Right lobe of liver (tissue), 6 donors: Measurements from ENCODE around the gene DNER. TPM values are rescaled to one million over a fixed set of nuclear protein-coding genes. Genes with fewer than 3 reads are reported as not detected.

Source experiments
- ATAC-seq, 4 donors: fragments of 200-7000 bp; cut with Tn5 transposase; one replicate each; pipeline ENCODE4 v1.9.1; 2020; ENCODE audit warnings: mild to moderate bottlenecking in 4 of 4, moderate library complexity in 4 of 4
- DNase-seq, 3 donors: peaks; one replicate each; pipeline ENCODE4 v3.0.0-alpha.2; 2020
- H3K27ac ChIP-seq, 3 donors: fragments of 200-600 bp; one replicate each; pipeline ENCODE4 v1.8.0; 2022
- H3K27me3 ChIP-seq, 2 donors: fragments of 200-600 bp; one replicate each; pipeline ENCODE4 v1.8.0; 2022
- H3K36me3 ChIP-seq, 4 donors: fragments of 200-600 bp; sonication (generic) in 1 of 4; one replicate each; pipeline versions ENCODE4 v1.5.1 to v1.8.0; 2017 to 2022; ENCODE audit warnings: control low read depth in 1 of 4
- H3K4me1 ChIP-seq, 4 donors: fragments of 200-600 bp; sonication (generic) in 1 of 4; one replicate each; pipeline versions ENCODE4 v1.5.1 to v1.8.0; 2017 to 2022; ENCODE audit warnings: control low read depth in 1 of 4
- H3K4me3 ChIP-seq, 3 donors: fragments of 200-600 bp; one replicate each; pipeline ENCODE4 v1.8.0; 2022
- H3K9me3 ChIP-seq, 4 donors: fragments of 200-600 bp; sonication (generic) in 1 of 4; one replicate each; pipeline versions ENCODE4 v1.5.1 to v1.8.0; 2017 to 2022; ENCODE audit warnings: control low read depth in 1 of 4
- POLR2A ChIP-seq: fragments of 450-650 bp; IDR thresholded peaks from one replicate; pipeline ENCODE4 v1.6.1; 2017; ENCODE audit warnings: antibody characterized with exemption, mild to moderate bottlenecking
- WGBS: methylation state at CpG from one replicate; pipeline ENCODE4 v1.1.6; 2018; ENCODE audit warnings: low coverage, low lambda C conversion rate; ENCODE audit not compliant: insufficient coverage; ENCODE audit errors: missing lambda C conversion rate; 5-methylcytosine and 5-hydroxymethylcytosine counted together
- intact Hi-C, 2 donors: fragments of 100-400 bp; cut with DNase I; formaldehyde crosslinking; loops; one replicate each; pipeline versions ENCODE4 v1.11.2 to v1.14.1; 2022
- total RNA-seq, 6 experiments: library from RNA; depleted of rRNA in 2 of 6; stranded (reverse); fragments of >200 nt in 2 of 6; fragmentation: NEBNext Ultra II Directional in 3 of 6; extraction: Animal tissue kit (Norgen Biotek cat#: 25700) in 3 of 6; gene quantifications; one replicate each; pipeline versions ENCODE4 v1.1.0 to v1.2.4, GENCODE V29; 2016 to 2023
- TF ChIP-seq, protein P1 (sequence below), 4 donors: fragments of 200-600 bp in 3 of 4; fragments of 450-650 bp in 1 of 4; IDR thresholded peaks; one replicate each; pipeline versions ENCODE4 v1.5.1 to v1.8.0; 2016 to 2022; ENCODE audit warnings: antibody characterized with exemption in 4 of 4, mild to moderate bottlenecking in 2 of 4
- donor health status: DM: no; HTN: yes; CAD: no.
- donor health status: DM: no; HTN: no; CAD: no.
- donor health status: DM: no; HTN: no; CAD: no.
- donor health status: DM: no; HTN: yes; CAD: no.
- donor health status: DM: no; HTN: yes; CAD: no.

Gene DNER
- total RNA-seq, 6 experiments from 2014 or later: 0.13 TPM; not detected in 5

DNA sequence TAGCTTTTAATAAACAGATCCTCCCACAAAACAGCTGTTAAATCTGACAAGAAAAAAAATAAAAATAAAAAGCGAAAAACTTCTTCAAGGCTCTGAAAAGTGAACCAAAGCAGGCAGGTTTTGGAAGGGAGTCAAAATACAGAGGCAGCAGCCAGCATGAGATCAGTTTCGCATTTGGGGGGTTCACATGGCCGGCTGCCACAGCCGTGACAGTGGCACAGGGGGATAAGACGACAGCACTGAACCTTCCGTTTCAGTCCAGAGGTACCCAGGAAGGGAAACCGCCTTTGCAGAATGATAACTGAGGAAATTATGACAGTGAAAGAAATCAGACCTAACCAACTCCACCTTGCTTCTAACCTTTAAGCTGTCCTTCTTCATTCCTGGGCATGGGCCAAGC, 246.6 kb downstream of the DNER start:
- ATAC-seq: no peak
- Histone ChIP-seq H3K27ac (no peak overlapping the region), H3K4me1 (no peaks in the 10 kb centered on the region), H3K36me3 (no peaks in the 10 kb centered on the region), H3K27me3 (no peaks in the 10 kb centered on the region), H3K9me3 (no peaks in the 10 kb centered on the region), H3K4me3 (no peak overlapping the region)
- WGBS: 46% methylated on average over 7 of the region's 7 CpGs
- DNase-seq: no peak
- TF ChIP-seq, protein P1, sequence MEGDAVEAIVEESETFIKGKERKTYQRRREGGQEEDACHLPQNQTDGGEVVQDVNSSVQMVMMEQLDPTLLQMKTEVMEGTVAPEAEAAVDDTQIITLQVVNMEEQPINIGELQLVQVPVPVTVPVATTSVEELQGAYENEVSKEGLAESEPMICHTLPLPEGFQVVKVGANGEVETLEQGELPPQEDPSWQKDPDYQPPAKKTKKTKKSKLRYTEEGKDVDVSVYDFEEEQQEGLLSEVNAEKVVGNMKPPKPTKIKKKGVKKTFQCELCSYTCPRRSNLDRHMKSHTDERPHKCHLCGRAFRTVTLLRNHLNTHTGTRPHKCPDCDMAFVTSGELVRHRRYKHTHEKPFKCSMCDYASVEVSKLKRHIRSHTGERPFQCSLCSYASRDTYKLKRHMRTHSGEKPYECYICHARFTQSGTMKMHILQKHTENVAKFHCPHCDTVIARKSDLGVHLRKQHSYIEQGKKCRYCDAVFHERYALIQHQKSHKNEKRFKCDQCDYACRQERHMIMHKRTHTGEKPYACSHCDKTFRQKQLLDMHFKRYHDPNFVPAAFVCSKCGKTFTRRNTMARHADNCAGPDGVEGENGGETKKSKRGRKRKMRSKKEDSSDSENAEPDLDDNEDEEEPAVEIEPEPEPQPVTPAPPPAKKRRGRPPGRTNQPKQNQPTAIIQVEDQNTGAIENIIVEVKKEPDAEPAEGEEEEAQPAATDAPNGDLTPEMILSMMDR (IDR thresholded peaks at IDR 0.05): no peak
- no peak for TF ChIP-seq POLR2A
- intact Hi-C loops: no loop called here

DNA sequence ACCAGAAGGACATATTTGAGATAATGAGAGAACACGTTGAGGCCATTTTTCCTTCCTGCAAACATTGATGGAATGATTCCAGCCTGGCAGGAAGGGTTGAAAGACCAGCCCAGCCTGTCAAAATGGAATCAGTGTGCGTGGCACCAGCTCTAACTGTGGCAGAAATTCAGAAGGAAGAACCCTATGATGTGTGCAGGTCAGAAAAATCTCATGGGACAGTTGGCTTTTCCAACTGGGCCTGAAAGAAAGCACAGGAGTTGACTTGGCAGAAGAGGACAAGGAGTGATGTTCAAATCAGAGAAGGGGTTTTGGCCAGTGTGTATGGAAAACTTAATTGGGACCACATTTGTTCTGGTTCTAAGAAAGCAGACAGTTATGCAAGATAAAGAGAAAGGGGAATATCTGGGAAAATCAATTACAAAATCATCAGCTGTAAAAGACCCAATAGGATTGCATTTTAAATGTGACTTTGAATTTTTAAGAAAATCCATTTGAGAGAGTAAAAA, 250.5 kb downstream of the DNER start:
- Histone ChIP-seq H3K36me3 (no peaks in the 10 kb centered on the region), H3K27ac (no peak overlapping the region), H3K9me3 (no peaks in the 10 kb centered on the region), H3K27me3 (no peaks in the 10 kb centered on the region), H3K4me1 (no peaks in the 10 kb centered on the region), H3K4me3 (no peak overlapping the region)
- intact Hi-C loops: no loop called here
- DNase-seq (no peak), ATAC-seq (no peak)
- TF ChIP-seq, protein P1 (IDR thresholded peaks at IDR 0.05): no peak
- no peak for TF ChIP-seq POLR2A
- 19% methylated on average over 2 of the region's 2 CpGs for WGBS

DNA sequence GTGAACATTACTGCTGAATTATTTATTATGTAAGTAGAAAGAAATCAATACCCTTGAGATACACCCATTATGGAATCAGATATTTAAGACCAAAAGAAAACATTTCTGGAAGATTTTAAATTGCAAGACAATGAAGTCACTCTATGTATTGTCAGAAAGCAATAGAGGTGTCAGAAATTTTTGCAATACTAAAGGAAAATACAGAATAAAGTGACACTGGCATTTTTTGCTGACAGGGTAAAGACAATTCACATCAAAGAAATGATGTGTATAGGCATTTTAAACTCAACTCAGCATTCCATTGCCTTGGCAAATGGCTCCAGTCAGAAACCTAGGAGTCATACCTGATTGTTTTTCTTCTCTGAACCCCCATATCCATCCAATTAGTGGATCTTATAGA, 252.2 kb downstream of the DNER start:
- Histone ChIP-seq H3K4me3 (no peak overlapping the region), H3K4me1 (no peaks in the 10 kb centered on the region), H3K9me3 (no peaks in the 10 kb centered on the region), H3K27me3 (no peaks in the 10 kb centered on the region), H3K27ac (no peak overlapping the region), H3K36me3 (no peaks in the 10 kb centered on the region)
- TF ChIP-seq, protein P1 (IDR thresholded peaks at IDR 0.05): no peak
- TF ChIP-seq POLR2A: no peak
- intact Hi-C loops: no loop called here
- DNase-seq: no peak
- no peak for ATAC-seq

DNA sequence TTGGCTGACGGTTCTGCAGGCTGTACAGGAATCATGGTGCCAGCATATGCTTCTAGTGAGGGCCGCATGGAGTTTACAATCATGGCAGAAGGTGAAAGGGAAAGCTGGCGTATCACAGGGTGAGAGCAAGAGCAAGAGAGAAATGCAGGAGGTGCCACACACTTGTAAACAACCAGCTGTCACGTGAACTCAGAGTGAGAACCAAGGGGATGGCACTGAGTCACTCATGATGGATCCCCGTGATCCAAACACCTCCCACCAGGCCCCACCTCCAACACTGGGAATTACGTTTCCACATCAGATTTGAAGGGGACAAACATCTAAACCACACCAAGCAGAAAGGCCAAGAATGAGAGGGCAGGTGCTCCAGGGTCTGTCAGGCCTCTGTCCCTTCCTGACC, 258.3 kb downstream of the DNER start:
- intact Hi-C loops: no loop called here
- no peak overlapping the region for H3K27ac ChIP-seq
- H3K4me1 ChIP-seq: no peaks in the 10 kb centered on the region
- H3K36me3 ChIP-seq: no peaks in the 10 kb centered on the region
- H3K9me3 ChIP-seq: no peaks in the 10 kb centered on the region
- ATAC-seq (no peak), DNase-seq (no peak)
- H3K4me3 ChIP-seq: no peak overlapping the region
- TF ChIP-seq, protein P1 (IDR thresholded peaks at IDR 0.05): no peak
- no peak for TF ChIP-seq POLR2A
- H3K27me3 ChIP-seq: no peaks in the 10 kb centered on the region
- 92% methylated on average over 2 of the region's 6 CpGs for WGBS
